Colonic mucosa (tissue), 4 donors: ENCODE results near the gene THSD4. TPM values are rescaled to one million over a fixed set of nuclear protein-coding genes. Genes with fewer than 3 reads are reported as not detected.

ENCODE experiments used
- DNase-seq: peaks from one replicate; pipeline ENCODE4 v3.0.0-alpha.2; 2020
- H3K27ac ChIP-seq: fragments of 200-600 bp; one replicate; pipeline ENCODE4 v1.8.0; 2021
- H3K27me3 ChIP-seq: fragments of 200-600 bp; one replicate; pipeline ENCODE4 v1.8.0; 2021
- H3K36me3 ChIP-seq: fragments of 200-600 bp; one replicate; pipeline ENCODE4 v1.8.0; 2021
- H3K4me1 ChIP-seq: fragments of 200-600 bp; one replicate; pipeline ENCODE4 v1.8.0; 2021; ENCODE audit warnings: mild to moderate bottlenecking
- H3K4me3 ChIP-seq: fragments of 200-600 bp; one replicate; pipeline ENCODE4 v1.8.0; 2021
- H3K9ac ChIP-seq, 2 donors: one replicate each; pipeline ENCODE4 v1.7.0; 2013; ENCODE audit warnings: control low read depth in 2 of 2, low read depth in 2 of 2, low read length in 2 of 2
- H3K9me3 ChIP-seq: fragments of 200-600 bp; one replicate; pipeline ENCODE4 v1.8.0; 2021
- intact Hi-C: fragments of 100-400 bp; cut with DNase I; formaldehyde crosslinking; loops from one replicate; pipeline ENCODE4 v1.14.1; 2022
- total RNA-seq, 2 donors: library from RNA; stranded (reverse); fragmentation: NEBNext Ultra II Directional in 1 of 2; extraction: Animal tissue kit (Norgen Biotek cat#: 25700) in 1 of 2; gene quantifications; one replicate each; pipeline ENCODE4 v1.2.1, GENCODE V29; 2021
- TF ChIP-seq, protein P1 (sequence below): fragments of 200-600 bp; IDR thresholded peaks from one replicate; pipeline ENCODE4 v1.8.0; 2022; ENCODE audit warnings: antibody characterized with exemption, mild to moderate bottlenecking
- donor health status: healthy.
- donor health status: DM: no; HTN: no; CAD: no.
- donor health status: DM: no; HTN: no; CAD: no.

THSD4 gene
- total RNA-seq, 2 donors from 2014 or later: 18.8 to 23.5 TPM

GRCh38 chr15:71549697-71550096 lies 434.4 kb downstream of the THSD4 start:
- H3K36me3 ChIP-seq: no peaks in the 10 kb centered on the region
- no peaks in the 10 kb centered on the region for H3K4me1 ChIP-seq
- TF ChIP-seq, protein P1, sequence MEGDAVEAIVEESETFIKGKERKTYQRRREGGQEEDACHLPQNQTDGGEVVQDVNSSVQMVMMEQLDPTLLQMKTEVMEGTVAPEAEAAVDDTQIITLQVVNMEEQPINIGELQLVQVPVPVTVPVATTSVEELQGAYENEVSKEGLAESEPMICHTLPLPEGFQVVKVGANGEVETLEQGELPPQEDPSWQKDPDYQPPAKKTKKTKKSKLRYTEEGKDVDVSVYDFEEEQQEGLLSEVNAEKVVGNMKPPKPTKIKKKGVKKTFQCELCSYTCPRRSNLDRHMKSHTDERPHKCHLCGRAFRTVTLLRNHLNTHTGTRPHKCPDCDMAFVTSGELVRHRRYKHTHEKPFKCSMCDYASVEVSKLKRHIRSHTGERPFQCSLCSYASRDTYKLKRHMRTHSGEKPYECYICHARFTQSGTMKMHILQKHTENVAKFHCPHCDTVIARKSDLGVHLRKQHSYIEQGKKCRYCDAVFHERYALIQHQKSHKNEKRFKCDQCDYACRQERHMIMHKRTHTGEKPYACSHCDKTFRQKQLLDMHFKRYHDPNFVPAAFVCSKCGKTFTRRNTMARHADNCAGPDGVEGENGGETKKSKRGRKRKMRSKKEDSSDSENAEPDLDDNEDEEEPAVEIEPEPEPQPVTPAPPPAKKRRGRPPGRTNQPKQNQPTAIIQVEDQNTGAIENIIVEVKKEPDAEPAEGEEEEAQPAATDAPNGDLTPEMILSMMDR: no peak
- H3K27me3 ChIP-seq: no peaks in the 10 kb centered on the region
- intact Hi-C loops: no loop called here
- H3K27ac ChIP-seq: no peak overlapping the region
- no peaks in the 10 kb centered on the region for H3K9me3 ChIP-seq
- no peak overlapping the region for H3K4me3 ChIP-seq
- no peak for DNase-seq
- no peak overlapping the region for H3K9ac ChIP-seq

DNA sequence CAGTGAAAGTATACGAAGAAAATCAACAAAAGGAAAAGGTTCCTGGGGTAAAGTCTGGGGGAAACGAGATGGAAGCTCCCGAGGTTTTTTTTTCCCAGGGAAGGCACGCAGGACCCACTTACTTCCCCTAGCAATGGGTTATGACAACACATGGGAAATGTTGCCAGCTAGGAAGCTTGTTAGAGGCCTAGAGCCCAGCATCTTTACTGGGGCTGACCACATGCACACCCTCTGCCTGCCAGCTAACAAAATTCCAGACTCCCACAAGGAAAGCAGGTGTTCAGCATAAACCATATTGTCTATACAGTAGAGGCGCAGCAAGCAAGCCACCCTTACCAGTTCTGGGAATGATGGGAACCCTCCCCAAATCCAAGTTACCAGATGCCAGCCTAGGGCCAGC lies 436.3 kb downstream of the THSD4 start:
- TF ChIP-seq, protein P1: no peak
- intact Hi-C loops: no loop called here
- H3K27ac ChIP-seq: no peak overlapping the region
- H3K4me1 ChIP-seq: no peaks in the 10 kb centered on the region
- H3K9me3 ChIP-seq: no peaks in the 10 kb centered on the region
- no peak for DNase-seq
- no peak overlapping the region for H3K9ac ChIP-seq
- H3K27me3 ChIP-seq: no peaks in the 10 kb centered on the region
- H3K4me3 ChIP-seq: no peak overlapping the region
- H3K36me3 ChIP-seq: no peaks in the 10 kb centered on the region

DNA sequence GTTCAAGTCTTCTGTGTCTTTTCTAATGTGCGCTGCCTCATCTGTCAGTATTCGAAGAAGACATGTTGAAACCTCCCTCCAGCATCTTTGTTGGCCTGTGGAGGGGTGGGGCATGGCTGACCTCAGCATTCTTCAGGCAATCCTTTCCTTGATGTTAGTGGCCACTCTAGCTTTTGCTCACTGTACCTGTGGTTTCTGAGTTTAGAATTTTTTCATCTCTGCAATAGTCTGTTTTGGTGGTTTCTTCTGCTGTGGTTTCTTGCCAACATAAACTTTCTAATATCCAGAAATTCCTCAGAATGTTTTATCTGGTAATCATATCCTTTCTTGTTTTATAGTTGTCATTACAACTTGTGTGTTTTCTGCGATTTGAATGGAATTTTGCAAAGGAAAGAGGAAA lies 443.8 kb downstream of the THSD4 start:
- DNase-seq: no peak
- Histone ChIP-seq H3K27ac (no peak overlapping the region), H3K9ac (no peak overlapping the region), H3K9me3 (no peaks in the 10 kb centered on the region), H3K27me3 (no peaks in the 10 kb centered on the region), H3K4me3 (no peak overlapping the region), H3K4me1 (no peaks in the 10 kb centered on the region), H3K36me3 (no peaks in the 10 kb centered on the region)
- TF ChIP-seq, protein P1: no peak
- intact Hi-C loops: no loop called here

DNA sequence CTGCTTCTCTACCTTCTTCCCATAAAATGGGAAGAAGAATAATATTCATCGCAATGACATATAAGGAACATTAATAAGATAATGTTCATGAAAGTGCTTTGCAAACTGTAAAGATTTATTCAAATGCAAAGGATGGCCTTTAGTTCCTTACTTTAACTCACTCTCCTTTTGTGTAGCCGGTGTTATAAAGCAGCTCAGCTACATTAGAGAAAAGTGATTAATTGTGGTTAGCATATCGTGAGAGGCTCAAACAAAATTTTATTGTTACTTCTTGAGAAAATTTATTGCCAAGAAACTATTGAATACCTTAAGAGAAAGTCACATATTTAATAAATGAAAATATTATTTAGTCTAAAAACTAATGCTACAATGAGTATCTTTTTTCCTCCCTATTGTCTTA lies 444.3 kb downstream of the THSD4 start:
- Histone ChIP-seq H3K9me3 (no peaks in the 10 kb centered on the region), H3K27ac (no peak overlapping the region), H3K4me1 (no peaks in the 10 kb centered on the region), H3K36me3 (no peaks in the 10 kb centered on the region), H3K9ac (no peak overlapping the region), H3K4me3 (no peak overlapping the region), H3K27me3 (no peaks in the 10 kb centered on the region)
- TF ChIP-seq, protein P1: no peak
- intact Hi-C loops: no loop called here
- no peak for DNase-seq

- Histone ChIP-seq H3K36me3 (no peaks in the 10 kb centered on the region), H3K4me3 (no peak overlapping the region), H3K9me3 (no peaks in the 10 kb centered on the region), H3K9ac (no peak overlapping the region), H3K4me1 (no peaks in the 10 kb centered on the region), H3K27ac (no peak overlapping the region), H3K27me3 (no peaks in the 10 kb centered on the region)
- intact Hi-C loops: no loop called here
- no peak for DNase-seq
- TF ChIP-seq, protein P1: no peak
Observed at GRCh38 chr15:71562251-71562650, 447.0 kb downstream of the THSD4 start.

DNA sequence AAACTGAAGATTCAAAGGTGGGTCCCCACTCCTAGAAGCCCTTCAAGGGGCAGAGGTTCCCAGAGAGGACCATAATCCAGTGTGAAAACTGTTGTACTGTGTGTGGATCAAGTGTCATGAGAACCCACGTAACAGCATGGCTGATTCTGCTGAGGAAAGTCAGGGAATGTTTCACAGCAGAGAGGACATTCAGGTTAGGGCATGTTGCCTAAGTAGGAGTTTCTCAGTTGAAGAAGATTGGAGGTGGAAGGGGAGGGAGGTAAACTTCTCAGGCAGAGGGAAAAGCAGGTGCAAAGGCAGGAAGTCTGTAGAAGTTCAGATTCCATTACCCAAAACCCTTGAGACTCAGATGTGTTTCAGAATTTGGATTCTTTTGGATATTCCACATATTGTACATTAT lies 448.9 kb downstream of the THSD4 start:
- intact Hi-C loops: no loop called here
- H3K27ac ChIP-seq: no peak overlapping the region
- no peaks in the 10 kb centered on the region for H3K4me1 ChIP-seq
- no peaks in the 10 kb centered on the region for H3K36me3 ChIP-seq
- H3K27me3 ChIP-seq: no peaks in the 10 kb centered on the region
- DNase-seq: no peak
- H3K9ac ChIP-seq: no peak overlapping the region
- no peak overlapping the region for H3K4me3 ChIP-seq
- H3K9me3 ChIP-seq: no peaks in the 10 kb centered on the region
- TF ChIP-seq, protein P1: no peak
